ENCODE results near the gene EFNB2.

GRCh38 chr13:106521095-106521799 lies 14.2 kb downstream of the EFNB2 start:
- no peak for TF ChIP-seq CTCF (IDR thresholded peaks at IDR 0.05)
- TF ChIP-seq POLR2A (IDR thresholded peaks at IDR 0.05): no peak

Measured in adrenal gland (tissue), 5 donors.